DOHH2 (cell line): Measurements from ENCODE around the gene OLFML1.

Source experiments
- CTCF ChIP-seq: fragments of 200-600 bp; sonication (generic); IDR thresholded peaks from one replicate; pipeline ENCODE4 v1.5.1; 2014; ENCODE audit warnings: antibody characterized with exemption, mild to moderate bottlenecking, low read depth, low read length; ENCODE audit not compliant: poor library complexity, severe bottlenecking
- EZH2phosphoT487 ChIP-seq: fragments of 200-600 bp; sonication (generic); IDR thresholded peaks from 2 replicates; pipeline ENCODE4 v1.6.1; 2017; ENCODE audit warnings: borderline replicate concordance, mild to moderate bottlenecking, antibody characterized with exemption, low read length, moderate library complexity, mixed read lengths

GRCh38 chr11:7543302-7543701 lies 58.0 kb downstream of the OLFML1 start:
- no peak for TF ChIP-seq CTCF
- TF ChIP-seq EZH2phosphoT487, result no peak
